Lower leg skin (tissue), 4 donors: ENCODE data around the gene LANCL2. TPM values are rescaled to one million over a fixed set of nuclear protein-coding genes. Genes with fewer than 3 reads are reported as not detected.

ENCODE experiments used
- DNase-seq, 2 donors: peaks; one replicate each; pipeline ENCODE4 v3.0.0-alpha.2; 2019; ENCODE audit warnings: low spot score in 2 of 2
- H3K4me3 ChIP-seq: fragments of 200-600 bp; sonication (generic); 2 replicates; pipeline ENCODE4 v1.5.1; 2017; ENCODE audit warnings: mild to moderate bottlenecking, low read depth; ENCODE audit not compliant: poor library complexity, severe bottlenecking
- CTCF ChIP-seq, 3 donors: fragments of 450-650 bp; IDR thresholded peaks; one replicate each; pipeline ENCODE4 v1.5.1; 2016; ENCODE audit warnings: antibody characterized with exemption in 3 of 3, mild to moderate bottlenecking in 3 of 3, moderate library complexity in 2 of 3
- POLR2A ChIP-seq, 2 donors: fragments of 450-650 bp; IDR thresholded peaks; one replicate each; pipeline ENCODE4 v1.6.1; 2016 to 2017; ENCODE audit warnings: antibody characterized with exemption in 2 of 2, mild to moderate bottlenecking in 1 of 2, moderate library complexity in 1 of 2
- WGBS, 2 donors: methylation state at CpG; one replicate each; pipeline ENCODE4 v1.1.5; 2018; 5-methylcytosine and 5-hydroxymethylcytosine counted together
- intact Hi-C: fragments of 100-400 bp; cut with DNase I; formaldehyde crosslinking; loops from one replicate; pipeline ENCODE4 v1.15.0; 2023; ENCODE audit warnings: low total_unique reads
- total RNA-seq, 4 donors: library from RNA; depleted of rRNA; stranded (reverse); fragments of >200 nt; gene quantifications; one replicate each; pipeline ENCODE4 v1.1.0, GENCODE V29; 2016

The LANCL2 gene
- total RNA-seq, 4 donors from 2014 or later = 7.7 to 13.4 (median 11.4) TPM

GRCh38 chr7:55457801-55458200, 92.7 kb downstream of the LANCL2 start:
- intact Hi-C loops = no loop called here
- TF ChIP-seq CTCF (IDR thresholded peaks at IDR 0.05) = no peak
- no peak for TF ChIP-seq POLR2A (IDR thresholded peaks at IDR 0.05)
- DNase-seq = no peak
- H3K4me3 ChIP-seq = no peak overlapping the region
- 94 to 97% methylated on average over 1 of the region's 1 CpG for WGBS, 2 donors

- DNase-seq = no peak
- intact Hi-C loops = no loop called here
- WGBS, 2 donors = 81 to 91% methylated on average over 1 of the region's 1 CpG
- TF ChIP-seq CTCF (IDR thresholded peaks at IDR 0.05) = no peak
- TF ChIP-seq POLR2A (IDR thresholded peaks at IDR 0.05) = no peak
- H3K4me3 ChIP-seq = no peak overlapping the region
Measured at GRCh38 chr7:55458351-55458750, 93.2 kb downstream of the LANCL2 start.

GRCh38 chr7:55463686-55464262, 98.6 kb downstream of the LANCL2 start:
- TF ChIP-seq CTCF (IDR thresholded peaks at IDR 0.05) (no peak), POLR2A (IDR thresholded peaks at IDR 0.05) (no peak)
- 97 to 100% methylated on average over 1 to 3 of the region's 4 CpGs for WGBS, 2 donors
- DNase-seq = peak in 1 of 2 donors; percentile 68
- intact Hi-C loops = no loop called here
- no peak overlapping the region for H3K4me3 ChIP-seq

- TF ChIP-seq CTCF (IDR thresholded peaks at IDR 0.05) = no peak
- no peak for TF ChIP-seq POLR2A (IDR thresholded peaks at IDR 0.05)
- no peak overlapping the region for H3K4me3 ChIP-seq
- WGBS, 2 donors = 91 to 100% methylated on average over 2 of the region's 2 CpGs
- intact Hi-C loops = no loop called here
- DNase-seq = no peak
Measured at GRCh38 chr7:55464422-55464821, 99.3 kb downstream of the LANCL2 start.

- H3K4me3 ChIP-seq = no peak overlapping the region
- TF ChIP-seq POLR2A (IDR thresholded peaks at IDR 0.05) (no peak), CTCF (IDR thresholded peaks at IDR 0.05) (no peak)
- intact Hi-C loops = no loop called here
- WGBS, 2 donors = 93 to 94% methylated on average over 2 of the region's 2 CpGs
- DNase-seq = no peak
Measured at GRCh38 chr7:55465691-55466090, 100.6 kb downstream of the LANCL2 start.

- intact Hi-C loops = no loop called here
- TF ChIP-seq CTCF (IDR thresholded peaks at IDR 0.05) = no peak
- TF ChIP-seq POLR2A (IDR thresholded peaks at IDR 0.05) = no peak
- DNase-seq = peak in 1 of 2 donors; percentile 34
- 94 to 96% methylated on average over 7 of the region's 7 CpGs for WGBS, 2 donors
- H3K4me3 ChIP-seq = no peak overlapping the region
Measured at GRCh38 chr7:55467047-55467593, 102.0 kb downstream of the LANCL2 start.
